GM13976 (cell line): ENCODE results near the gene GNPDA2.
A peak's percentile ranks its signal among the peaks of the same experiment; 100 is the strongest.

Experiments used
- DNase-seq: peaks from one replicate; pipeline ENCODE4 v3.0.0; 2012; ENCODE audit warnings: low spot score
- in situ Hi-C: fragments of 300-500 bp; cut with MboI; formaldehyde crosslinking; loops from one replicate; pipeline ENCODE4 v1.12.0; 2022; ENCODE audit warnings: low sequenced_read_pairs, mixed read lengths, inconsistent platforms; ENCODE audit not compliant: unreplicated experiment
- TF ChIP-seq, protein P1 (sequence below): IDR thresholded peaks from 2 replicates; pipeline ENCODE4 v1.5.1; 2012; ENCODE audit warnings: borderline replicate concordance, mild to moderate bottlenecking; ENCODE audit not compliant: insufficient read depth; ENCODE audit errors: extremely low read depth, missing control alignments, control extremely low read depth

Gene GNPDA2

DNA sequence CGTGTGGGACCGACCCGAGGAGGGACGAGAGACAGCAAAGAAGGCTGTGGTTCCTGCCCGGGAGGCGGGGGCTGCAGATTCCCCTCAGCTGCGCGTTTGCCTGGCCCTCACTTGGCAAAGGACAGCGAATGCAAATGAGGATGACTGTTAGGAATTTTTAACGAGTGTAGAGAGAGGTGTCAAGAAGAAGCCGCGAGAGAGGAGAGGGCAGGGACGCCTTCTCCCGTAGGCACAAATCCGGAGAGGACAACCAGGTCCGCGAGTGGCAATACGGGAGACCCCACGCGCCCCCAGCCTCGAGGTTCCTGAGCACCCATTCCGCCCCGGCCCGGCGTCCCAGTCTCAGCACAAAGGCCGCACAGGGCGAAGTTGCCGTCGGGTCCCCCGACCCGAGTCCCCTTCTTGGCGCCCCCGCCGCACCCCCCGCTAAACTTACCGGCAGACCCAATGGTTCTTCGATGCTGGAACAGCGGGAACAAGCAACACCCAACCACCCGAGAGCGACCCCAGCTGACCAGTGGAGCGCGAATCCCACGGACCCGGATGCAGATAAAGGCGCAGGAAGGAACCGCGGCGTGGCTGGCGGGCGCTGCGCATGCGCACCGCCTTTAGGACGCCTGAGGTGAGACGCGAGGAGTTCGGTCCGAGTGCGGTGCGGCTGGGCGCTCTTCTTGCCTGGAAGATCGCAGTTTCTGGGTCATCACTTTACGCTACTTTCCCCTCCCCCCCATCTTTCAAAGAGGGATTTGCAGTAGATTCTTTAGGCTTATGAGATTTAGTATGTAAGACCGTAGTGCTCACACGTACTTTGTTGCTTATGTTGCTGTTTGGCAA lies at the start of gene GNPDA2:
GNPDA2 (minus strand) TSS at position 519 of the 834 bp plus-strand sequence. CDS start 4,349 bp downstream, outside the sequence.
- TF ChIP-seq, protein P1, sequence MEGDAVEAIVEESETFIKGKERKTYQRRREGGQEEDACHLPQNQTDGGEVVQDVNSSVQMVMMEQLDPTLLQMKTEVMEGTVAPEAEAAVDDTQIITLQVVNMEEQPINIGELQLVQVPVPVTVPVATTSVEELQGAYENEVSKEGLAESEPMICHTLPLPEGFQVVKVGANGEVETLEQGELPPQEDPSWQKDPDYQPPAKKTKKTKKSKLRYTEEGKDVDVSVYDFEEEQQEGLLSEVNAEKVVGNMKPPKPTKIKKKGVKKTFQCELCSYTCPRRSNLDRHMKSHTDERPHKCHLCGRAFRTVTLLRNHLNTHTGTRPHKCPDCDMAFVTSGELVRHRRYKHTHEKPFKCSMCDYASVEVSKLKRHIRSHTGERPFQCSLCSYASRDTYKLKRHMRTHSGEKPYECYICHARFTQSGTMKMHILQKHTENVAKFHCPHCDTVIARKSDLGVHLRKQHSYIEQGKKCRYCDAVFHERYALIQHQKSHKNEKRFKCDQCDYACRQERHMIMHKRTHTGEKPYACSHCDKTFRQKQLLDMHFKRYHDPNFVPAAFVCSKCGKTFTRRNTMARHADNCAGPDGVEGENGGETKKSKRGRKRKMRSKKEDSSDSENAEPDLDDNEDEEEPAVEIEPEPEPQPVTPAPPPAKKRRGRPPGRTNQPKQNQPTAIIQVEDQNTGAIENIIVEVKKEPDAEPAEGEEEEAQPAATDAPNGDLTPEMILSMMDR = no peak
- peak; percentile 90 for DNase-seq
- in situ Hi-C loops = no loop called here

DNA sequence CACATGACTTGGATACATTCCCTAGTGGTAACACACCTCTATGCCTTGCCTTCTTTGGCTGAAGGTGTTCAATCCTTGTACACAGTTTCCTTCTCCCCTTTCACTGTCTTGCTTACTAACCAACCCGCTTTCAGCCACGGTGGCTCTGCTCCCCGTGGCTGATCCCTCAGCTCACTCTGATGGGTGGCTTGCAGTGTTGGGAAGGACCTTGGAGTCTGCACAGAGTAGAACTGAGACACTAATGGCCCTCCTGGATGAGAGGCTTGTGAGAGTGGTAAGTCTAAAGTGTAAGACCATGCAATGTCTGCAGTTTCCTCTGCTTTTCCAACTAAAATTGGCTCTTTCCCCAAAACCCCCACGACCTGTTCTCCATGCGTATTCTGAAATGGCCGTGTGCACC lies 46.0 kb upstream of the GNPDA2 start:
- no peak for DNase-seq
- in situ Hi-C loops = no loop called here
- TF ChIP-seq, protein P1 = no peak

DNA sequence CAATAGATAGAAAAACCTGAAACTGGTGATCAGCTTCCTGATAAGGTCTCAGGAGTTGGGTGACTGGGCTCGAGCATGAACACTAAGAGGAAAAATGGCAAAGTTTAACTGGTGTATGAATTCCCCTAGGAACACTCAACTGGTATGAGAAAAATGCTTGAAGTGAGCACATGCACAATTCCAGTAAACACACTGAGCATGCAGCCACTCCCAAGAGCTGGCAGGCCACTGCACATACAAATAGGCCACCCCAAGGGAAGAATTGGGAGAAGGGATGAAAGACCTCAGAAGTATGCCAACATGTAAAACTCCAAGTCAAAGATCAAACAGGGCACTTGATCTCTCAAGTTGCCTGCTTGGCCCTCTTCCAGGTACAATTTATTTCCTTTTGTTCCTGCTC lies 45.4 kb upstream of the GNPDA2 start:
- no peak for DNase-seq
- TF ChIP-seq, protein P1 = no peak
- in situ Hi-C loops = no loop called here

DNA sequence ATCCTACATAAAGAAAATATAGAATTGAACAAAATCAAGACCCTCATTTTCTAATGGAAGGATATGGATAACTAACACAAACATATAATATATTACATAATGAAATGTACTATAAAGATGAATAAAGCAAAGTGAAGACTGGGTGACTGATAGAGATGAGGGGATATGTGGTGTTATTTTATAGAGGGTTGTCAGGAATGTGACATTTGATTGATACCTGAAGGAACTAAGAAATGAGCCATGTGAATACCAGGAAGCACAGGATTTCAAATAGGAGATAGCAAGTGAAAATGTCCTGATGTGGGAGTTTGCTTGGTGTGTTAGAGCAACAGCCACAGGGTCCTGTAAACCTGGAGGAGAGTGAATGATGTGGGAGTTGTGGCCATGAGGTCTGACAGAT lies 40.1 kb upstream of the GNPDA2 start:
- no peak for DNase-seq
- in situ Hi-C loops = no loop called here
- TF ChIP-seq, protein P1 = no peak

DNA sequence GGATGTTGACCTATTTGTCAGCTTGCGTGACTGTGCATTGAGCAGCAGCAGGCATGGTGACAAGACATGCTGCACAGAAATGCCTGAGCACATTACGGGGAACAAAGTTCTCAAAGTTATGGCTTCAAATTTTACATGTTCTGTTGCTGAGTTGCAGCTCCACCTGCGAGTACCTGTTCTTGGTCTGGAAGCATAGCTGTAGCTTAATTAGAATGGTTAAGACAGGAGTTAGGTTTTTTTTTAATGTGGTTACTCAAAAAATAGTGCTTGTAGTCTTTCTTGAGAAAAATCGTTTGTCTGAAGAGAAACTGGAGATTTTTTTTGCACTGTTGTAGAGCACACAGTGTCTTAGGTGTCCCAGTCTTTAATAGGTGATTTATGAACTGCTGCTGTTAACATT lies 38.8 kb upstream of the GNPDA2 start:
- in situ Hi-C loops = no loop called here
- no peak for DNase-seq
- TF ChIP-seq, protein P1 = no peak

DNA sequence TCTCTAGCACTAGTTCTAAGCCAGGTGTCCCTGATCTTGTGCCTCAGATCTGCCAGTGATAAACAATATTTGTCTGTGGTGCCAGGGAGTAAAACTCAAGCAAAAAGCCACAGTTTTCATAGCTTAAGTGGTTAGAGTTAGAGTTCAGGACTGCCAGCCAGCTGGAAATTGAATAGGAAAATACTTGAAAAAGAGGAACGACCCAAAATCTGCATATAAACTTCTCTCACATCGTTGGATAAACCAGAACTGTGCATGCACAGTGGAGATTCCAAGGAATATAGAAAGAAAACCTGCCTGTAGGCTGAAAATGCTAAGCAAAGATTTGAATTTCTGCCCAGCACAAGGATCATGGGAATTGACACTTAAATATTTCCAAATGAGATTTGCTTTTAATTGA lies 35.0 kb upstream of the GNPDA2 start:
- DNase-seq = no peak
- TF ChIP-seq, protein P1 = no peak
- in situ Hi-C loops = no loop called here
